Thyroid gland (tissue), 4 donors: ENCODE results near the gene MAPK8. TPM values are rescaled to one million over a fixed set of nuclear protein-coding genes. Genes with fewer than 3 reads are reported as not detected.

ENCODE experiments used
- DNase-seq, 2 donors: peaks; one replicate each; pipeline ENCODE4 v3.0.0-alpha.2; 2019
- H3K27ac ChIP-seq, 3 donors: fragments of 200-600 bp; sonication (generic); 1 replicate in 2 of 3; 2 replicates in 1 of 3; pipeline ENCODE4 v1.5.1; 2016 to 2019; ENCODE audit warnings: mild to moderate bottlenecking in 1 of 3, moderate library complexity in 1 of 3
- H3K27me3 ChIP-seq: fragments of 200-600 bp; sonication (generic); one replicate; pipeline ENCODE4 v1.5.1; 2019
- H3K36me3 ChIP-seq, 2 donors: fragments of 200-600 bp; sonication (generic); one replicate each; pipeline ENCODE4 v1.5.1; 2016 to 2019
- H3K4me1 ChIP-seq, 2 donors: fragments of 200-600 bp; sonication (generic); one replicate each; pipeline ENCODE4 v1.5.1; 2017 to 2019
- H3K4me3 ChIP-seq, 3 donors: fragments of 200-600 bp; sonication (generic); replicated peaks in 1 of 3; 1 replicate in 2 of 3; 2 replicates in 1 of 3; pipeline ENCODE4 v1.5.1; 2016; ENCODE audit warnings: mild to moderate bottlenecking in 1 of 3
- H3K9me3 ChIP-seq: fragments of 200-600 bp; sonication (generic); one replicate; pipeline ENCODE4 v1.5.1; 2017
- POLR2A ChIP-seq, 2 donors: fragments of 450-650 bp; IDR thresholded peaks; one replicate each; pipeline ENCODE4 v1.6.1; 2017; ENCODE audit warnings: antibody characterized with exemption in 2 of 2, mild to moderate bottlenecking in 2 of 2, moderate library complexity in 1 of 2
- WGBS, 2 donors: methylation state at CpG; one replicate each; pipeline ENCODE4 v1.1.5; 2017; 5-methylcytosine and 5-hydroxymethylcytosine counted together
- intact Hi-C: fragments of 100-400 bp; cut with DNase I; formaldehyde crosslinking; loops from one replicate; pipeline ENCODE4 v1.15.1; 2023
- total RNA-seq, 4 donors: library from RNA; depleted of rRNA; stranded (reverse); fragments of >200 nt; gene quantifications; one replicate each; pipeline ENCODE4 v1.2.3, GENCODE V29; 2016
- TF ChIP-seq, protein P1 (sequence below), 6 experiments: fragments of 200-600 bp in 3 of 6; fragments of 450-650 bp in 3 of 6; sonication (generic) in 3 of 6; IDR thresholded peaks; one replicate each; pipeline ENCODE4 v1.5.1; 2016 to 2019; ENCODE audit warnings: antibody characterized with exemption in 6 of 6, mild to moderate bottlenecking in 2 of 6, inconsistent platforms in 1 of 6, moderate library complexity in 1 of 6

The MAPK8 gene
- total RNA-seq, 4 donors from 2014 or later: 76.2 to 165 (median 99.0) TPM

DNA sequence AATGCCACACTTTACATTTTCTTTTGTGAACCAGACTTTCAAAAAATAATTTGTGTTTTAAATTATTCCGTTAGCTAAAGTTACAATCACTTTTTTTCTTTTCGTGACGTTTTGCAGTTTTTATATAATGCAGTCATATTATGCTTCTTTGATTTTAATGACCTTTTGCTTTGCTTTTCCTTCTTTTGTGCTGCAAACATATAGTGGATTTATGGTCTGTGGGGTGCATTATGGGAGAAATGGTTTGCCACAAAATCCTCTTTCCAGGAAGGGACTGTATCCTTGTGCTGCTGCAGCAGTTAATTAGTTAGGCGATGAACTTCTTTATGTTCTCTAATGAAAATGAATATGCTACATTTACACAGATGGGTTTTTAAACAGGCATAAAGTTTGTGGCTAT lies 117.4 kb downstream of the MAPK8 start:
- no peaks in the 10 kb centered on the region for H3K4me1 ChIP-seq
- intact Hi-C loops: no loop called here
- WGBS, 2 donors: 96 to 99% methylated on average over 4 of the region's 4 CpGs
- H3K27ac ChIP-seq: no peak overlapping the region
- TF ChIP-seq, protein P1, sequence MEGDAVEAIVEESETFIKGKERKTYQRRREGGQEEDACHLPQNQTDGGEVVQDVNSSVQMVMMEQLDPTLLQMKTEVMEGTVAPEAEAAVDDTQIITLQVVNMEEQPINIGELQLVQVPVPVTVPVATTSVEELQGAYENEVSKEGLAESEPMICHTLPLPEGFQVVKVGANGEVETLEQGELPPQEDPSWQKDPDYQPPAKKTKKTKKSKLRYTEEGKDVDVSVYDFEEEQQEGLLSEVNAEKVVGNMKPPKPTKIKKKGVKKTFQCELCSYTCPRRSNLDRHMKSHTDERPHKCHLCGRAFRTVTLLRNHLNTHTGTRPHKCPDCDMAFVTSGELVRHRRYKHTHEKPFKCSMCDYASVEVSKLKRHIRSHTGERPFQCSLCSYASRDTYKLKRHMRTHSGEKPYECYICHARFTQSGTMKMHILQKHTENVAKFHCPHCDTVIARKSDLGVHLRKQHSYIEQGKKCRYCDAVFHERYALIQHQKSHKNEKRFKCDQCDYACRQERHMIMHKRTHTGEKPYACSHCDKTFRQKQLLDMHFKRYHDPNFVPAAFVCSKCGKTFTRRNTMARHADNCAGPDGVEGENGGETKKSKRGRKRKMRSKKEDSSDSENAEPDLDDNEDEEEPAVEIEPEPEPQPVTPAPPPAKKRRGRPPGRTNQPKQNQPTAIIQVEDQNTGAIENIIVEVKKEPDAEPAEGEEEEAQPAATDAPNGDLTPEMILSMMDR (IDR thresholded peaks at IDR 0.05): no peak
- no peak for TF ChIP-seq POLR2A (IDR thresholded peaks at IDR 0.05)
- DNase-seq: no peak
- H3K36me3 ChIP-seq: no peaks in the 10 kb centered on the region
- H3K9me3 ChIP-seq: no peaks in the 10 kb centered on the region
- no peak overlapping the region for H3K4me3 ChIP-seq
- no peaks in the 10 kb centered on the region for H3K27me3 ChIP-seq

DNA sequence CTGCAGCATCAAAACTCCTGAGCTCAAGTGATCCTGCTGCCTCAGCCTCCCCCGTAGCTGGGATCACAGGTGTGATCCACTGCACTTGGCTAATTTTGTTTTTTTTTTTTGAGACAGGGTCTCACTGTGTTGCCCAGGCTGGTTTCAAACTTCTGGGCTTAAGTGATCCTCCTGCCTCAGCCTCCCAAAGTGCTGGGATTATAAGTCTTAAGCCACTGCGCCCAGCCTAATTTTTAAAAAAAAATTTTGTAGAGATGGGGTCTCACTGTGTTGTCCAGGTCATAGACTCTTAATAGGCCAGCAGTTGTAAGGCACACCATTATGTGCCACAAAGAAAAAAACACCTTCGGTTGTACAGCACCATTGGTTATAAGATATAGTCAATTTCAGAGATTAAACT lies 122.4 kb downstream of the MAPK8 start:
- Histone ChIP-seq H3K4me3 (no peak overlapping the region), H3K9me3 (no peaks in the 10 kb centered on the region), H3K27ac (no peak overlapping the region), H3K36me3 (no peaks in the 10 kb centered on the region), H3K4me1 (peaks cover 13 to 20% of the 10 kb centered on the region in 2 donors), H3K27me3 (no peaks in the 10 kb centered on the region)
- 98 to 100% methylated on average over 3 of the region's 3 CpGs for WGBS, 2 donors
- DNase-seq: no peak
- no peak for TF ChIP-seq POLR2A (IDR thresholded peaks at IDR 0.05)
- TF ChIP-seq, protein P1 (IDR thresholded peaks at IDR 0.05): no peak
- intact Hi-C loops: no loop called here

DNA sequence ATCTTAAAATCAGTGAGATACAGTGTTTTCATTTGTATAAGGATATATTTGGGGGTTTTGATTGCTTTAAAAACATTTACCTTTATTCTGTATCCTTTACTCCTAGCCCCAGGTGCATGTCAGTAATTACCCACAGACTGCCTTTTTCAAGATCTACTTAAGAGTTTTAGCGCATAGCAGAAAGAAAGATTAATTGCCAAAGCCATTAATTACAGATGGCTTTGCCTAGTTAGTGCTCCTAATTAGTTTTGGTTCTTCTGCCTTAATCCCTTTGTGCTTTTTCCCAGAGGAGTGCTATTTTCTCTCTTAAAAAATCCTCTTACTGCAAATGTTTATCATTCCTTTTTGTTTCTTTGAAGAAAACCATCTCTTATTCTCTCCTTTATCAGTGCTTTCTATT lies 122.8 kb downstream of the MAPK8 start:
- Histone ChIP-seq H3K36me3 (no peaks in the 10 kb centered on the region), H3K27me3 (no peaks in the 10 kb centered on the region), H3K4me1 (peaks cover 13 to 22% of the 10 kb centered on the region in 2 donors), H3K9me3 (no peaks in the 10 kb centered on the region), H3K27ac (no peak overlapping the region), H3K4me3 (no peak overlapping the region)
- intact Hi-C loops: no loop called here
- no peak for DNase-seq
- no peak for TF ChIP-seq POLR2A (IDR thresholded peaks at IDR 0.05)
- TF ChIP-seq, protein P1 (IDR thresholded peaks at IDR 0.05): no peak
- 92 to 98% methylated on average over 1 of the region's 1 CpG for WGBS, 2 donors

DNA sequence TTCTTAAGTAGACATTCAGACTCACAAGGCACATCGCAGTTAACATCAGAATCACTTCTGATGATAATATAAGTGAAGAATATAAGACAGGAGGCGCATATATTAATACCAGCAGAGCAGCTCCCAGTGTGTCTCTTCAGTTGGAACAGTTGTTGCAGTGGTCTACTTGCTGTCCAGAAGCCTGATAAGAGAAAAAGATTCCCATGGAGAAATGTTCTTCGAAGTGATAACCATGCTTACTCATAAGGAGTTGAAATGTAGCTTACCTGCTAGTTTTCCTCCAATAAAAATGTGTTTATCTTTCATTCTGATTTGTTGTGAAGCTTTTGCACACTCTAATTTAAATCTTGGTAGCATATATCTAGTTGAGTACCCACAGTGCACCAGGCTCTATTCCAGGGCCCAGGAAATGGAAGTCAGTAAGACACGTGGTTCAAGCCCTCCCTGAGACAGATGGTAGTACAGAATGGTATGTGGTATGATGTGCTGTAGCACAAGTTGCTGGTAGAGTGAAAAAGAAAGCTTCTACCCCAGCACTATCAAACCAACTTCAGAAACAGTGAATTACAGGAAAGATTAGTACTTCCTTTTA lies 124.0 kb downstream of the MAPK8 start:
- Histone ChIP-seq H3K36me3 (no peaks in the 10 kb centered on the region), H3K4me3 (no peak overlapping the region), H3K27ac (peak overlapping the region in 1 of 3 donors; percentile 70), H3K27me3 (no peaks in the 10 kb centered on the region), H3K4me1 (peaks cover 13 to 22% of the 10 kb centered on the region in 2 donors), H3K9me3 (no peaks in the 10 kb centered on the region)
- TF ChIP-seq, protein P1 (IDR thresholded peaks at IDR 0.05): no peak
- no peak for TF ChIP-seq POLR2A (IDR thresholded peaks at IDR 0.05)
- WGBS, 2 donors: 93 to 97% methylated on average over 4 of the region's 4 CpGs
- intact Hi-C loops: no loop called here
- DNase-seq: no peak

DNA sequence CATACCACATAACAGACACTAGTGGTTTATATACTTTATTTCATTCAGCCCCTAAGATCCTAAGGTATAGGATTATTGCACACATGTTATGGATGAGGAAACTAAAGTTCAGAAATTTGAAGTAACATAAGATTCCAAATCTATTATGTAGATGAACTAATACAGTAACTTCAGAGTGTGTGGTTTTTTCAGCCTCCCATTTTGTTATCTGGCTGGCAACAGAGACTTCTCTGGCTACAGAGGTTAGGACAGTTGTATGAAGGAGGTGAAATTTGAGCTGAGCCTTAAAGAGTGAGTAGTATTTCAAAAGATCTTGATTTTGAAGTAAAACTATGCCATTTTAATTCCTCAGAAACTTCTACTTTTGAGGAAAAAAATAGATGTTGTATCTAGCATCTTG lies 125.4 kb downstream of the MAPK8 start:
- H3K36me3 ChIP-seq: no peaks in the 10 kb centered on the region
- no peak for DNase-seq
- peak overlapping the region; percentile 43 to 77 (median 70) for H3K27ac ChIP-seq
- peaks cover 13 to 23% of the 10 kb centered on the region in 2 donors for H3K4me1 ChIP-seq
- H3K9me3 ChIP-seq: no peaks in the 10 kb centered on the region
- H3K4me3 ChIP-seq: no peak overlapping the region
- intact Hi-C loops: no loop called here
- TF ChIP-seq, protein P1 (IDR thresholded peaks at IDR 0.05): no peak
- no peak for TF ChIP-seq POLR2A (IDR thresholded peaks at IDR 0.05)
- no peaks in the 10 kb centered on the region for H3K27me3 ChIP-seq
